Raji (cell line): ENCODE measurements around the gene NPEPL1.

Experiments used
- POLR2A ChIP-seq: IDR thresholded peaks from 2 replicates; pipeline ENCODE4 v1.6.1; 2011; ENCODE audit warnings: low read depth, low read length, control low read depth; ENCODE audit not compliant: insufficient read depth

The NPEPL1 gene

GRCh38 chr20:58701431-58702160 lies 9.0 kb downstream of the NPEPL1 start:
- no peak for TF ChIP-seq POLR2A

GRCh38 chr20:58702161-58702510 lies 9.5 kb downstream of the NPEPL1 start:
- TF ChIP-seq POLR2A = no peak

GRCh38 chr20:58702859-58703648 lies 10.5 kb downstream of the NPEPL1 start:
- TF ChIP-seq POLR2A = no peak

- no peak for TF ChIP-seq POLR2A
Observed at GRCh38 chr20:58703765-58704371, 11.3 kb downstream of the NPEPL1 start.

- no peak for TF ChIP-seq POLR2A
Observed at GRCh38 chr20:58705208-58705926, 12.8 kb downstream of the NPEPL1 start.

GRCh38 chr20:58706150-58706892 lies 13.7 kb downstream of the NPEPL1 start:
- TF ChIP-seq POLR2A = no peak

GRCh38 chr20:58706975-58707681 lies 14.5 kb downstream of the NPEPL1 start:
- TF ChIP-seq POLR2A = no peak

GRCh38 chr20:58707770-58708169 lies 15.2 kb downstream of the NPEPL1 start:
- no peak for TF ChIP-seq POLR2A

GRCh38 chr20:58708246-58708931 lies 15.8 kb downstream of the NPEPL1 start:
- TF ChIP-seq POLR2A = no peak

GRCh38 chr20:58709013-58709702 lies 16.6 kb downstream of the NPEPL1 start:
- no peak for TF ChIP-seq POLR2A

GRCh38 chr20:58709703-58710039 lies 17.1 kb downstream of the NPEPL1 start:
- TF ChIP-seq POLR2A = no peak

- no peak for TF ChIP-seq POLR2A
Observed at GRCh38 chr20:58710481-58711265, 18.1 kb downstream of the NPEPL1 start.
